GM12801 (cell line): ENCODE results near the gene RTF2.

Source experiments
- CTCF ChIP-seq: IDR thresholded peaks from one replicate; pipeline ENCODE4 v1.5.1; 2011; ENCODE audit warnings: control low read depth; ENCODE audit not compliant: insufficient read length; ENCODE audit errors: extremely low read depth

RTF2 gene

GRCh38 chr20:56430461-56430860 lies 38.0 kb upstream of the RTF2 start:
- TF ChIP-seq CTCF: no peak

GRCh38 chr20:56430957-56431356 lies 37.5 kb upstream of the RTF2 start:
- TF ChIP-seq CTCF: no peak

- no peak for TF ChIP-seq CTCF
Measured at GRCh38 chr20:56431471-56431870, 37.0 kb upstream of the RTF2 start.

GRCh38 chr20:56433221-56433879 lies 35.1 kb upstream of the RTF2 start:
- no peak for TF ChIP-seq CTCF

GRCh38 chr20:56433880-56434255 lies 34.6 kb upstream of the RTF2 start:
- TF ChIP-seq CTCF: no peak

GRCh38 chr20:56437196-56437960 lies 31.0 kb upstream of the RTF2 start:
- TF ChIP-seq CTCF: no peak

- no peak for TF ChIP-seq CTCF
Measured at GRCh38 chr20:56438284-56438683, 30.1 kb upstream of the RTF2 start.
